Measurements from ENCODE around the gene CPM. TPM values are rescaled to one million over a fixed set of nuclear protein-coding genes. Genes with fewer than 3 reads are reported as not detected.

The CPM gene
- total and polyA plus RNA-seq, 4 donors = 14.2 to 65.0 (median 24.0) TPM

DNA sequence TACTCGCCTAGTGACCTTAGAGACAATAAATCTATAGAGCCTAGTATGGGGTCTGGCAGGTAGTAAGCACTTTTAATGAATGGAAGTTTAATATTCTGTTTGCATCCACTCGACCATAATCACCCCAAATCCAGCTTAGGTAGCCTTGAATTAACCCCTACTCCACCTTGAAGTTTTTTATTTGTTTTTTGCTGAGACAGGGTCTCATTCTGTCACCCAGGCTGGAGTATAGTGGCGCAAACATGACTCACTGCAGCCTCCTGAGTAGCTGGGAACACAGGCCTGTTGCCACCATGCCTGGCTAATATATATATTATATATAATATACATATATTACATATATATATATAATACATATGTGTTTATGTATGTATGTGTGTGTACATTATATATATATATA lies 86.2 kb downstream of the CPM start:
- Histone ChIP-seq H3K27ac (ENCODE audit: low read depth in 1 of 2, low read length in 2 of 2) (no peak overlapping the region), H3K4me1 (ENCODE audit: control insufficient read depth in 4 of 4, insufficient read depth in 4 of 4, low read length in 3 of 4) (peaks cover 0 to 13% (median 5%) of the 10 kb centered on the region in 4 donors), H3K9ac (ENCODE audit: low read depth in 1 of 2, low read length in 2 of 2) (no peak overlapping the region), H3K27me3 (ENCODE audit: control insufficient read depth in 4 of 4, insufficient read depth in 4 of 4, low read length in 3 of 4) (no peaks in the 10 kb centered on the region), H3K9me3 (ENCODE audit: control insufficient read depth in 4 of 4, low read length in 3 of 4) (no peaks in the 10 kb centered on the region), H3K4me3 (ENCODE audit: low read depth in 1 of 3, low read length in 3 of 3) (no peak overlapping the region), H3K36me3 (ENCODE audit: control insufficient read depth in 4 of 4, insufficient read depth in 3 of 4, low read depth in 1 of 4, low read length in 3 of 4) (peaks cover 0 to 4% (median 2%) of the 10 kb centered on the region in 4 donors)
- no peak for DNase-seq (ENCODE audit: low spot score)
- 71% methylated on average over 3 of the region's 3 CpGs for WGBS
- no peak for TF ChIP-seq GABPA (IDR thresholded peaks at IDR 0.05 in 1 of 2, conservative IDR thresholded peaks at IDR 0.05 in 1 of 2)
- no peak for TF ChIP-seq FOXA1 (IDR thresholded peaks at IDR 0.05)

DNA sequence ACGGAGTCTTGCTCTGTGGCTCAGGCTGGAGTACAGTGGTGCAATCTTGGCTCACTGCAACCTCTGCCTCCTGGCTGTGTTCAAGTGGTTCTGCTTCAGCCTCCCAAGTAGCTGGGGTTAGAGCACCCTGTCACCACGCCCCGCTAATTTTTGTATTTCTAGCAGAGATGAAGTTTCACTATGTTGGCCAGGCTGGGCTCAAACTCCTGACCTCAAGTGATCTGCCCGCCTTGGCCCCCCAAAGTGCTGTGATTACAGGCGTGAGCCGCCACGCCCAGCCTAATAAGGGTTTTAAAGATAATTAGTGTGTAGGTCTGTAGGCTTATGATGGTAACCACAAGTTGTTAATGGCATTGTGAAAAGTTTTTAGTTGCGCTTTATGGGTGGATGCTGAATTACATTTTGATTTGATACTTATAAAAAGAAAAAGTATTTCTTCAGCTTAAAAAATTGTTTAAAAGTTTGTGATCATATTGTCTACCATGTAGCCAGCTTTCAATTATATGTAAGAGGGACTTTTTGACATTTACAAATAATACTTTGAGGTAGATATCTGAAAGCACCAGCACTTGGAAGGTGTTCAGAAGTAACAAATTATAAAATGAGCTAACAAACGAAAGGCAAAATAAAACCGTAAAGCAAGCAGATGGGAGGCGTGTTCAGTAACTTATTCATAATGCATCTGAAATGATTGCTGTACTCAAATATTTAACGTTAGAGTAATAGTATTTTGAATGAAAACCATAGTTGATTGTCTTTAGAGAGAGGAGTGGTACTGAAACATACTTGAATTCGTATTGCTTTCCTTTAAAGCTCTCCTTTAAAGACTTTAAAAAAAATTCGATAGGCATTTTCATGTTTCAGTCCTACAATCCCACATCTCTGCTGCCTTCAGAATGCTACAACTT lies 87.9 kb downstream of the CPM start:
- H3K36me3 ChIP-seq (ENCODE audit: control insufficient read depth in 4 of 4, insufficient read depth in 3 of 4, low read depth in 1 of 4, low read length in 3 of 4) = peaks cover 2 to 11% (median 9%) of the 10 kb centered on the region in 4 donors
- TF ChIP-seq JUND (IDR thresholded peaks at IDR 0.05) = no peak
- TF ChIP-seq RAD21 (IDR thresholded peaks at IDR 0.05) = no peak
- TF ChIP-seq, protein P1, sequence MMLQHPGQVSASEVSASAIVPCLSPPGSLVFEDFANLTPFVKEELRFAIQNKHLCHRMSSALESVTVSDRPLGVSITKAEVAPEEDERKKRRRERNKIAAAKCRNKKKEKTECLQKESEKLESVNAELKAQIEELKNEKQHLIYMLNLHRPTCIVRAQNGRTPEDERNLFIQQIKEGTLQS (IDR thresholded peaks at IDR 0.05) = no peak
- no peak for TF ChIP-seq SP1 (IDR thresholded peaks at IDR 0.05)
- TF ChIP-seq, protein P2, sequence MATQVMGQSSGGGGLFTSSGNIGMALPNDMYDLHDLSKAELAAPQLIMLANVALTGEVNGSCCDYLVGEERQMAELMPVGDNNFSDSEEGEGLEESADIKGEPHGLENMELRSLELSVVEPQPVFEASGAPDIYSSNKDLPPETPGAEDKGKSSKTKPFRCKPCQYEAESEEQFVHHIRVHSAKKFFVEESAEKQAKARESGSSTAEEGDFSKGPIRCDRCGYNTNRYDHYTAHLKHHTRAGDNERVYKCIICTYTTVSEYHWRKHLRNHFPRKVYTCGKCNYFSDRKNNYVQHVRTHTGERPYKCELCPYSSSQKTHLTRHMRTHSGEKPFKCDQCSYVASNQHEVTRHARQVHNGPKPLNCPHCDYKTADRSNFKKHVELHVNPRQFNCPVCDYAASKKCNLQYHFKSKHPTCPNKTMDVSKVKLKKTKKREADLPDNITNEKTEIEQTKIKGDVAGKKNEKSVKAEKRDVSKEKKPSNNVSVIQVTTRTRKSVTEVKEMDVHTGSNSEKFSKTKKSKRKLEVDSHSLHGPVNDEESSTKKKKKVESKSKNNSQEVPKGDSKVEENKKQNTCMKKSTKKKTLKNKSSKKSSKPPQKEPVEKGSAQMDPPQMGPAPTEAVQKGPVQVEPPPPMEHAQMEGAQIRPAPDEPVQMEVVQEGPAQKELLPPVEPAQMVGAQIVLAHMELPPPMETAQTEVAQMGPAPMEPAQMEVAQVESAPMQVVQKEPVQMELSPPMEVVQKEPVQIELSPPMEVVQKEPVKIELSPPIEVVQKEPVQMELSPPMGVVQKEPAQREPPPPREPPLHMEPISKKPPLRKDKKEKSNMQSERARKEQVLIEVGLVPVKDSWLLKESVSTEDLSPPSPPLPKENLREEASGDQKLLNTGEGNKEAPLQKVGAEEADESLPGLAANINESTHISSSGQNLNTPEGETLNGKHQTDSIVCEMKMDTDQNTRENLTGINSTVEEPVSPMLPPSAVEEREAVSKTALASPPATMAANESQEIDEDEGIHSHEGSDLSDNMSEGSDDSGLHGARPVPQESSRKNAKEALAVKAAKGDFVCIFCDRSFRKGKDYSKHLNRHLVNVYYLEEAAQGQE (IDR thresholded peaks at IDR 0.05) = no peak
- TF ChIP-seq GABPA (IDR thresholded peaks at IDR 0.05 in 1 of 2, conservative IDR thresholded peaks at IDR 0.05 in 1 of 2) = no peak
- TF ChIP-seq, protein P3, sequence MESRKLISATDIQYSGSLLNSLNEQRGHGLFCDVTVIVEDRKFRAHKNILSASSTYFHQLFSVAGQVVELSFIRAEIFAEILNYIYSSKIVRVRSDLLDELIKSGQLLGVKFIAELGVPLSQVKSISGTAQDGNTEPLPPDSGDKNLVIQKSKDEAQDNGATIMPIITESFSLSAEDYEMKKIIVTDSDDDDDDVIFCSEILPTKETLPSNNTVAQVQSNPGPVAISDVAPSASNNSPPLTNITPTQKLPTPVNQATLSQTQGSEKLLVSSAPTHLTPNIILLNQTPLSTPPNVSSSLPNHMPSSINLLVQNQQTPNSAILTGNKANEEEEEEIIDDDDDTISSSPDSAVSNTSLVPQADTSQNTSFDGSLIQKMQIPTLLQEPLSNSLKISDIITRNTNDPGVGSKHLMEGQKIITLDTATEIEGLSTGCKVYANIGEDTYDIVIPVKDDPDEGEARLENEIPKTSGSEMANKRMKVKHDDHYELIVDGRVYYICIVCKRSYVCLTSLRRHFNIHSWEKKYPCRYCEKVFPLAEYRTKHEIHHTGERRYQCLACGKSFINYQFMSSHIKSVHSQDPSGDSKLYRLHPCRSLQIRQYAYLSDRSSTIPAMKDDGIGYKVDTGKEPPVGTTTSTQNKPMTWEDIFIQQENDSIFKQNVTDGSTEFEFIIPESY (IDR thresholded peaks at IDR 0.05) = no peak
- TF ChIP-seq NR2F2 (IDR thresholded peaks at IDR 0.05) = no peak
- TF ChIP-seq, protein P4, sequence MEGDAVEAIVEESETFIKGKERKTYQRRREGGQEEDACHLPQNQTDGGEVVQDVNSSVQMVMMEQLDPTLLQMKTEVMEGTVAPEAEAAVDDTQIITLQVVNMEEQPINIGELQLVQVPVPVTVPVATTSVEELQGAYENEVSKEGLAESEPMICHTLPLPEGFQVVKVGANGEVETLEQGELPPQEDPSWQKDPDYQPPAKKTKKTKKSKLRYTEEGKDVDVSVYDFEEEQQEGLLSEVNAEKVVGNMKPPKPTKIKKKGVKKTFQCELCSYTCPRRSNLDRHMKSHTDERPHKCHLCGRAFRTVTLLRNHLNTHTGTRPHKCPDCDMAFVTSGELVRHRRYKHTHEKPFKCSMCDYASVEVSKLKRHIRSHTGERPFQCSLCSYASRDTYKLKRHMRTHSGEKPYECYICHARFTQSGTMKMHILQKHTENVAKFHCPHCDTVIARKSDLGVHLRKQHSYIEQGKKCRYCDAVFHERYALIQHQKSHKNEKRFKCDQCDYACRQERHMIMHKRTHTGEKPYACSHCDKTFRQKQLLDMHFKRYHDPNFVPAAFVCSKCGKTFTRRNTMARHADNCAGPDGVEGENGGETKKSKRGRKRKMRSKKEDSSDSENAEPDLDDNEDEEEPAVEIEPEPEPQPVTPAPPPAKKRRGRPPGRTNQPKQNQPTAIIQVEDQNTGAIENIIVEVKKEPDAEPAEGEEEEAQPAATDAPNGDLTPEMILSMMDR (IDR thresholded peaks at IDR 0.05; ENCODE audit: low read depth, low read length, missing input control) = no peak
- no peak for TF ChIP-seq FOXA2 (IDR thresholded peaks at IDR 0.05)
- no peak for TF ChIP-seq RXRA (IDR thresholded peaks at IDR 0.05)
- no peak for DNase-seq (ENCODE audit: low spot score)
- H3K27ac ChIP-seq (ENCODE audit: low read depth in 1 of 2, low read length in 2 of 2) = no peak overlapping the region
- no peak overlapping the region for H3K9ac ChIP-seq (ENCODE audit: low read depth in 1 of 2, low read length in 2 of 2)
- H3K9me3 ChIP-seq (ENCODE audit: control insufficient read depth in 4 of 4, low read length in 3 of 4) = no peaks in the 10 kb centered on the region
- 93% methylated on average over 14 of the region's 14 CpGs for WGBS
- H3K27me3 ChIP-seq (ENCODE audit: control insufficient read depth in 4 of 4, insufficient read depth in 4 of 4, low read length in 3 of 4) = no peaks in the 10 kb centered on the region
- H3K4me1 ChIP-seq (ENCODE audit: control insufficient read depth in 4 of 4, insufficient read depth in 4 of 4, low read length in 3 of 4) = peaks cover 0 to 8% (median 4%) of the 10 kb centered on the region in 4 donors
- H3K4me3 ChIP-seq (ENCODE audit: low read depth in 1 of 3, low read length in 3 of 3) = no peak overlapping the region
